Ishikawa (cell line): ENCODE data around the gene MFN2.

Experiments
- CEBPB ChIP-seq: IDR thresholded peaks from 2 replicates; pipeline ENCODE4 v1.6.1; 2012
- CREB1 ChIP-seq: IDR thresholded peaks from 2 replicates; pipeline ENCODE4 v1.6.1; 2012; ENCODE audit warnings: low read depth
- EGR1 ChIP-seq: IDR thresholded peaks from 2 replicates; pipeline ENCODE4 v1.6.1; 2012
- EP300 ChIP-seq: IDR thresholded peaks from 2 replicates; pipeline ENCODE4 v1.6.1; 2012; ENCODE audit warnings: borderline replicate concordance
- FOXM1 ChIP-seq: IDR thresholded peaks from 2 replicates; pipeline ENCODE4 v1.6.1; 2012; ENCODE audit warnings: low read depth, borderline replicate concordance
- MAX ChIP-seq: IDR thresholded peaks from 2 replicates; pipeline ENCODE4 v1.6.1; 2012
- NFIC ChIP-seq: IDR thresholded peaks from 2 replicates; pipeline ENCODE4 v1.6.1; 2012
- RAD21 ChIP-seq: IDR thresholded peaks from 2 replicates; pipeline ENCODE4 v1.6.1; 2012; ENCODE audit warnings: low read depth
- REST ChIP-seq: IDR thresholded peaks from 2 replicates; pipeline ENCODE4 v1.6.1; 2012; ENCODE audit warnings: low read depth, mild to moderate bottlenecking
- TAF1 ChIP-seq: IDR thresholded peaks from 2 replicates; pipeline ENCODE4 v1.6.1; 2012; ENCODE audit warnings: low read depth, mild to moderate bottlenecking
- TCF12 ChIP-seq: IDR thresholded peaks from 2 replicates; pipeline ENCODE4 v1.6.1; 2012; ENCODE audit warnings: low read depth
- TEAD4 ChIP-seq: IDR thresholded peaks from 2 replicates; pipeline ENCODE4 v1.6.1; 2012
- USF1 ChIP-seq: IDR thresholded peaks from 2 replicates; pipeline ENCODE4 v1.6.1; 2012
- YY1 ChIP-seq: IDR thresholded peaks from 2 replicates; pipeline ENCODE4 v1.6.1; 2012; ENCODE audit warnings: low read depth
- ZBTB7A ChIP-seq: IDR thresholded peaks from 2 replicates; pipeline ENCODE4 v1.6.1; 2012; ENCODE audit warnings: low read depth

MFN2 gene

GRCh38 chr1:12055259-12055658 lies 75.0 kb downstream of the MFN2 start:
- TF ChIP-seq YY1 (no peak), EGR1 (no peak), RAD21 (no peak), TCF12 (no peak), NFIC (no peak), TAF1 (no peak), FOXM1 (no peak), EP300 (no peak), ZBTB7A (no peak)

GRCh38 chr1:12056331-12056841 lies 76.1 kb downstream of the MFN2 start:
- TF ChIP-seq CREB1 (no peak), ZBTB7A (no peak), TEAD4 (no peak), TCF12 (no peak), EGR1 (no peak), TAF1 (no peak), MAX (no peak), USF1 (no peak), REST (no peak), YY1 (no peak), EP300 (no peak), FOXM1 (no peak), NFIC (no peak), CEBPB (no peak), RAD21 (no peak)

GRCh38 chr1:12057382-12057781 lies 77.1 kb downstream of the MFN2 start:
- TF ChIP-seq TAF1 (no peak), REST (no peak), USF1 (no peak), TEAD4 (no peak), YY1 (no peak), RAD21 (no peak), CREB1 (no peak), FOXM1 (no peak), TCF12 (no peak), MAX (no peak), CEBPB (no peak), ZBTB7A (no peak), NFIC (no peak), EGR1 (no peak), EP300 (no peak)

- TF ChIP-seq TEAD4 = no peak
- TF ChIP-seq NFIC = no peak
- TF ChIP-seq MAX = no peak
Observed at GRCh38 chr1:12057940-12058687, 77.9 kb downstream of the MFN2 start.

GRCh38 chr1:12059226-12059625 lies 79.0 kb downstream of the MFN2 start:
- no peak for TF ChIP-seq TAF1
- no peak for TF ChIP-seq ZBTB7A
- TF ChIP-seq TCF12 = no peak
- no peak for TF ChIP-seq NFIC
